DND-41 (cell line): ENCODE measurements around the gene DEFB129.

Source experiments
- ATAC-seq: fragments of 200-7000 bp; cut with Tn5 transposase; 3 replicates; pipeline ENCODE4 v1.9.1; 2021; ENCODE audit warnings: low read depth; ENCODE audit not compliant: insufficient read depth
- DNase-seq: peaks from one replicate; pipeline ENCODE4 v3.0.0-alpha.2; 2020
- H2AFZ ChIP-seq: 2 replicates; pipeline ENCODE4 v1.6.0; 2012; ENCODE audit warnings: low read depth, low read length
- H3K27ac ChIP-seq: 2 replicates; pipeline ENCODE4 v1.5.1; 2012; ENCODE audit warnings: low read length, inconsistent platforms
- H3K27me3 ChIP-seq: fragments of 200-600 bp; sonication (generic); 2 replicates; pipeline ENCODE4 v1.6.0; 2012; ENCODE audit warnings: low read length, mild to moderate bottlenecking, inconsistent platforms; ENCODE audit not compliant: insufficient read depth, poor library complexity
- H3K36me3 ChIP-seq: 2 replicates; pipeline ENCODE4 v1.5.1; 2012; ENCODE audit warnings: low read length, inconsistent platforms; ENCODE audit not compliant: insufficient read depth
- H3K4me1 ChIP-seq: 2 replicates; pipeline ENCODE4 v1.5.1; 2012; ENCODE audit warnings: mild to moderate bottlenecking, low read length; ENCODE audit not compliant: insufficient read depth
- H3K4me2 ChIP-seq: 2 replicates; pipeline ENCODE4 v1.6.0; 2012; ENCODE audit warnings: mild to moderate bottlenecking, moderate library complexity, low read length, inconsistent platforms; ENCODE audit not compliant: insufficient read depth
- H3K4me3 ChIP-seq, 2 experiments: fragments of 200-600 bp in 1 of 2; shearing (Covaris generic) in 1 of 2; 2 replicates each; pipeline ENCODE4 v1.5.1; 2012 to 2016; ENCODE audit warnings: inconsistent platforms in 2 of 2, low read length in 2 of 2, mild to moderate bottlenecking in 2 of 2, low read depth in 1 of 2, moderate library complexity in 1 of 2
- H3K79me2 ChIP-seq: 2 replicates; pipeline ENCODE4 v1.6.0; 2012; ENCODE audit warnings: low read length, inconsistent platforms; ENCODE audit not compliant: insufficient read depth
- H3K9ac ChIP-seq: 2 replicates; pipeline ENCODE4 v1.6.0; 2012; ENCODE audit warnings: low read depth, mild to moderate bottlenecking, inconsistent platforms, low read length, moderate library complexity
- H3K9me3 ChIP-seq: 2 replicates; pipeline ENCODE4 v1.5.1; 2012; ENCODE audit warnings: low read length, moderate library complexity, mild to moderate bottlenecking, inconsistent platforms; ENCODE audit not compliant: insufficient read depth, severe bottlenecking
- H4K20me1 ChIP-seq: 2 replicates; pipeline ENCODE4 v1.6.0; 2012; ENCODE audit warnings: low read length; ENCODE audit not compliant: insufficient read depth
- EZH2 ChIP-seq: IDR thresholded peaks from 3 replicates; pipeline ENCODE4 v1.6.1; 2012; ENCODE audit warnings: borderline replicate concordance, low read depth, mild to moderate bottlenecking, moderate library complexity, low read length, inconsistent platforms; ENCODE audit not compliant: severe bottlenecking
- TF ChIP-seq, protein P1 (sequence below): IDR thresholded peaks from 2 replicates; pipeline ENCODE4 v1.5.1; 2012; ENCODE audit warnings: borderline replicate concordance, low read length, moderate library complexity, mild to moderate bottlenecking; ENCODE audit not compliant: poor library complexity, severe bottlenecking; ENCODE audit errors: extremely low read depth

The DEFB129 gene

DNA sequence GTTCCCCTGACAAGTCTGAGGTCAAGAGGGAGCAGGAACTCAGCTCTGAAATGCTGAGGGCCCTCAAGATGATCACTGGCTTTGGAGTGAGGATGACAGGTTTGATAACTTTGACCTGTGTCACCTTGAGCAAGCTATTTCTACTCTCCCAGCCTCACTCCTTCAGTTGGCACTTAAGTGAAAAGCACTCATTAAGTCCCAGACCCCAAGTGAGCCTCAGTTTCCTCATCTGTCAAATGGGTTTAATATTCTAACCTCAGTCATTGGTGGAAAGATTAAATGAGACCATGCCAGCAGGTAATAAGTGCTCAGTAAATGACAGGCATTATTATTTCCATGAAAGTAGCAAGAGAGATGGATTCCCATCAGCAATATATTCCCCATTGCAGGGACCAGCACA is 44.5 kb downstream of the DEFB129 start:
- no peaks in the 10 kb centered on the region for H4K20me1 ChIP-seq
- no peak overlapping the region for H3K9ac ChIP-seq
- ATAC-seq (no peak), DNase-seq (no peak)
- H3K79me2 ChIP-seq: no peaks in the 10 kb centered on the region
- peaks cover 3% of the 10 kb centered on the region for H3K27me3 ChIP-seq
- TF ChIP-seq EZH2: no peak
- TF ChIP-seq, protein P1, sequence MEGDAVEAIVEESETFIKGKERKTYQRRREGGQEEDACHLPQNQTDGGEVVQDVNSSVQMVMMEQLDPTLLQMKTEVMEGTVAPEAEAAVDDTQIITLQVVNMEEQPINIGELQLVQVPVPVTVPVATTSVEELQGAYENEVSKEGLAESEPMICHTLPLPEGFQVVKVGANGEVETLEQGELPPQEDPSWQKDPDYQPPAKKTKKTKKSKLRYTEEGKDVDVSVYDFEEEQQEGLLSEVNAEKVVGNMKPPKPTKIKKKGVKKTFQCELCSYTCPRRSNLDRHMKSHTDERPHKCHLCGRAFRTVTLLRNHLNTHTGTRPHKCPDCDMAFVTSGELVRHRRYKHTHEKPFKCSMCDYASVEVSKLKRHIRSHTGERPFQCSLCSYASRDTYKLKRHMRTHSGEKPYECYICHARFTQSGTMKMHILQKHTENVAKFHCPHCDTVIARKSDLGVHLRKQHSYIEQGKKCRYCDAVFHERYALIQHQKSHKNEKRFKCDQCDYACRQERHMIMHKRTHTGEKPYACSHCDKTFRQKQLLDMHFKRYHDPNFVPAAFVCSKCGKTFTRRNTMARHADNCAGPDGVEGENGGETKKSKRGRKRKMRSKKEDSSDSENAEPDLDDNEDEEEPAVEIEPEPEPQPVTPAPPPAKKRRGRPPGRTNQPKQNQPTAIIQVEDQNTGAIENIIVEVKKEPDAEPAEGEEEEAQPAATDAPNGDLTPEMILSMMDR: no peak
- H3K27ac ChIP-seq: no peak overlapping the region
- H3K9me3 ChIP-seq: no peaks in the 10 kb centered on the region
- H3K4me1 ChIP-seq: peaks cover 8% of the 10 kb centered on the region
- no peak overlapping the region for H3K4me3 ChIP-seq
- H3K36me3 ChIP-seq: peaks cover 14% of the 10 kb centered on the region
- no peak overlapping the region for H3K4me2 ChIP-seq
- no peak overlapping the region for H2AFZ ChIP-seq

DNA sequence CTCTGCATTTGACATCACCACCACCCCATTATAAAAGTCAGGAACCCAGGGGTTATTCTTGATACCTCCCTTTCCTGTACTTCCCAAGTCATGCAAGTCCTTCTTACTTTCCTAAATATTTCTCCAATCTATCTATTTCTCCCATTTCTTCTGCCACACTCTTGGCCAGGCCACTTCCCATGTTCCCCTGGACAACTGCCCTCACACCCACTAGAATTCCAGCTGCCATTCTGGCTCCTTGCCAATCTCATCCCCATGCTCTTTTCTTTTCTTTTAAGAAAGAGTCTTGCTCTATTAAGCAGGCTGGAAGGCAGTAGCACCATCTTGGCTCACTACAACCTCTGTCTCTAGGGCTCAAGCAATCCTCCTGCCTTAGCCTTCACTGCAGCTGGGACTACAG is 45.7 kb downstream of the DEFB129 start:
- no peak for ATAC-seq
- H3K9me3 ChIP-seq: no peaks in the 10 kb centered on the region
- TF ChIP-seq EZH2: no peak
- TF ChIP-seq, protein P1: no peak
- no peak overlapping the region for H3K27ac ChIP-seq
- no peak overlapping the region for H2AFZ ChIP-seq
- H3K9ac ChIP-seq: no peak overlapping the region
- no peak overlapping the region for H3K4me3 ChIP-seq
- no peaks in the 10 kb centered on the region for H3K27me3 ChIP-seq
- H3K4me2 ChIP-seq: no peak overlapping the region
- H3K36me3 ChIP-seq: peaks cover 26% of the 10 kb centered on the region
- no peaks in the 10 kb centered on the region for H3K4me1 ChIP-seq
- no peaks in the 10 kb centered on the region for H4K20me1 ChIP-seq
- H3K79me2 ChIP-seq: no peaks in the 10 kb centered on the region
- DNase-seq: no peak

DNA sequence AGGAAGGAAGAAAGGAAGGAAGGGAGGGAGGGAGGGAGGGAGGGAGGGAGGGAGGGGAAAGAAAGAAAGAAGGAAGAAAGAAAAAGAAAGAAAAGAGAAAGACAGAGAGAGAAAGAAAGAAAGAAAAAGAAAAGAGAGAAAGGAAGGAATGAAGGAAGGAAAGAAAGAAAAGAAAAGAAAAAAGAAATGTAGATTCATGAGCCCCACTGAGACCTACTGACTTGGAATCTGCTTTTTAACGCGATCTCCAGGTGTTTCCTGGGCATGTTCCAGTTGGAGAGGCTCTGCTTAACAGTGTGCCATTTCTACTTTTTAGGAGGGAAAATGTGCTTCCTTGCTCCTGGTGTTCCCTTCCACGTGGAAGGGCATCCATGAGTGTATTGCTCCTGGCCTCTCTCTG is 46.8 kb downstream of the DEFB129 start:
- no peaks in the 10 kb centered on the region for H3K9me3 ChIP-seq
- TF ChIP-seq, protein P1: no peak
- no peak for TF ChIP-seq EZH2

DNA sequence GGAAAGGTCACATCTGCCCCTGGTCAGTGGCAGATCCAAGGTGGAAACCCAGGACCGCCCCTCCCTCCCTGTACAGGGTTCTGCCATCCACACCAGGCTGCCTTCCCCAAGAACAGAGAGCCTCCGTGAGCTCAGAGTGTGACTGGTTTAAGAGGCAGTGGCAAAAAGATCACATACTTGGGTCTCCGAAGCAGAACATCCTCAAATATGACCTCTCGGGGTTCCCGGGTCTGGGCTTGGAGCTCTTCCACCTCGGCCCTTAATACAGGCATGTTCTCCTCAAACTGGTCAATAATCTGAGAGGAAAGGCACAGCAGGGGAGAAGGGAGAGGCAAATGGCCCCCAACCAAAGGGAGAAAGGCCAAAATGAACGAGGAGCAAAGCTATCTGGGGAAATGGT is 48.7 kb downstream of the DEFB129 start:
- no peak for TF ChIP-seq EZH2
- TF ChIP-seq, protein P1: no peak
- Histone ChIP-seq H3K79me2 (no peaks in the 10 kb centered on the region), H3K4me2 (no peak overlapping the region), H3K4me3 (no peak overlapping the region), H3K36me3 (peaks cover 40% of the 10 kb centered on the region), H3K9me3 (no peaks in the 10 kb centered on the region), H3K27me3 (no peaks in the 10 kb centered on the region), H4K20me1 (no peaks in the 10 kb centered on the region), H3K9ac (no peak overlapping the region), H2AFZ (no peak overlapping the region), H3K27ac (no peak overlapping the region), H3K4me1 (no peaks in the 10 kb centered on the region)
- ATAC-seq (no peak), DNase-seq (no peak)

More for the DNA sequence above, 46.8 kb downstream of the DEFB129 start:
- no peak overlapping the region for H3K9ac ChIP-seq
- no peak overlapping the region for H3K4me3 ChIP-seq
- no peak overlapping the region for H3K27ac ChIP-seq
- no peaks in the 10 kb centered on the region for H3K4me1 ChIP-seq
- DNase-seq: no peak
- no peak for ATAC-seq
- no peak overlapping the region for H2AFZ ChIP-seq
- H3K27me3 ChIP-seq: no peaks in the 10 kb centered on the region
- H3K4me2 ChIP-seq: no peak overlapping the region
- H3K36me3 ChIP-seq: peaks cover 36% of the 10 kb centered on the region
- H4K20me1 ChIP-seq: no peaks in the 10 kb centered on the region
- no peaks in the 10 kb centered on the region for H3K79me2 ChIP-seq
